Fibroblast of lung (primary cell): ENCODE data around the gene ADCK1. TPM values are rescaled to one million over a fixed set of nuclear protein-coding genes. Genes with fewer than 3 reads are reported as not detected.

Experiments used
- DNase-seq, 2 donors: peaks; one replicate each; pipeline versions ENCODE4 v3.0.0 to v3.0.0-alpha.2; 2010; ENCODE audit warnings: low read depth in 2 of 2
- H2AFZ ChIP-seq: 2 replicates; pipeline ENCODE4 v1.5.1; 2012; ENCODE audit warnings: low read length, control low read depth, inconsistent platforms
- H3K27ac ChIP-seq: 2 replicates; pipeline ENCODE4 v1.5.1; 2011; ENCODE audit warnings: low read length, control low read depth; ENCODE audit not compliant: insufficient read depth
- H3K27me3 ChIP-seq: 2 replicates; pipeline ENCODE4 v1.5.1; 2011; ENCODE audit warnings: mild to moderate bottlenecking, low read length; ENCODE audit not compliant: control insufficient read depth, insufficient read depth
- H3K36me3 ChIP-seq: 2 replicates; pipeline ENCODE4 v1.5.1; 2011; ENCODE audit warnings: low read length; ENCODE audit not compliant: control insufficient read depth, insufficient read depth
- H3K4me1 ChIP-seq: 2 replicates; pipeline ENCODE4 v1.5.1; 2011; ENCODE audit warnings: low read length; ENCODE audit not compliant: control insufficient read depth, insufficient read depth; ENCODE audit errors: extremely low read depth
- H3K4me2 ChIP-seq: 2 replicates; pipeline ENCODE4 v1.5.1; 2011; ENCODE audit warnings: low read length, control low read depth; ENCODE audit not compliant: insufficient read depth; ENCODE audit errors: extremely low read depth
- H3K4me3 ChIP-seq, 4 experiments: fragments of 200-600 bp in 1 of 4; sonication (generic) in 1 of 4; replicated peaks in 1 of 4; 2 replicates each; pipeline ENCODE4 v1.5.1; 2011 to 2016; ENCODE audit warnings: low read length in 4 of 4, low read depth in 3 of 4, mild to moderate bottlenecking in 3 of 4, control low read depth in 2 of 4, inconsistent platforms in 1 of 4, mixed read lengths in 1 of 4; ENCODE audit not compliant: insufficient read depth in 1 of 4; ENCODE audit errors: control extremely low read depth in 1 of 4
- H3K79me2 ChIP-seq: 2 replicates; pipeline ENCODE4 v1.5.1; 2012; ENCODE audit warnings: mild to moderate bottlenecking, low read length, inconsistent platforms; ENCODE audit not compliant: control insufficient read depth, insufficient read depth
- H3K9ac ChIP-seq: 2 replicates; pipeline ENCODE4 v1.5.1; 2011; ENCODE audit warnings: mild to moderate bottlenecking, low read length, control low read depth; ENCODE audit not compliant: insufficient read depth
- H3K9me3 ChIP-seq: 2 replicates; pipeline ENCODE4 v1.5.1; 2012; ENCODE audit warnings: low read depth, low read length; ENCODE audit not compliant: control insufficient read depth, insufficient read depth
- H4K20me1 ChIP-seq: 2 replicates; pipeline ENCODE4 v1.5.1; 2011; ENCODE audit warnings: low read length; ENCODE audit not compliant: control insufficient read depth, insufficient read depth; ENCODE audit errors: extremely low read depth
- CTCF ChIP-seq, 2 donors: IDR thresholded peaks in 1 of 2; conservative IDR thresholded peaks in 1 of 2; 1 replicate in 1 of 2; 2 replicates in 1 of 2; pipeline ENCODE4 v1.5.1; 2011 to 2012; ENCODE audit warnings: low read length in 2 of 2, control low read depth in 1 of 2, inconsistent platforms in 1 of 2, low read depth in 1 of 2, mild to moderate bottlenecking in 1 of 2
- EZH2 ChIP-seq: IDR thresholded peaks from 2 replicates; pipeline ENCODE4 v1.5.1; 2012; ENCODE audit warnings: low read length, control low read depth, mild to moderate bottlenecking; ENCODE audit errors: missing control alignments
- polyA plus RNA-seq, 2 donors: library from polyadenylated mRNA; depleted of rRNA in 1 of 2; stranded (reverse) in 1 of 2; unstranded in 1 of 2; fragments of >200 nt; gene quantifications; 2 replicates each; pipeline ENCODE4 v1.2.1, GENCODE V29; 2011 to 2012; ENCODE audit warnings: missing spikeins in 1 of 2
- total RNA-seq: library from RNA; depleted of rRNA; stranded (reverse); fragments of >200 nt; gene quantifications from 2 replicates; pipeline ENCODE4 v1.2.1, GENCODE V29; 2014

The ADCK1 gene
- total and polyA plus RNA-seq, 2 donors (not counting 1 experiment from before 2014, with no cell fraction given): 4.6 to 4.8 TPM

- H3K36me3 ChIP-seq: no peaks in the 10 kb centered on the region
- H3K27me3 ChIP-seq: no peaks in the 10 kb centered on the region
- no peak for TF ChIP-seq CTCF (conservative IDR thresholded peaks at IDR 0.05 in 1 of 2, IDR thresholded peaks at IDR 0.05 in 1 of 2; ENCODE audit: low read depth in 1 of 2, low read length in 2 of 2)
- no peak for TF ChIP-seq EZH2
- H3K4me2 ChIP-seq: no peak overlapping the region
- H3K9me3 ChIP-seq: no peaks in the 10 kb centered on the region
- no peak overlapping the region for H2AFZ ChIP-seq
- H3K9ac ChIP-seq: no peak overlapping the region
- no peaks in the 10 kb centered on the region for H4K20me1 ChIP-seq
- H3K27ac ChIP-seq: no peak overlapping the region
- H3K4me3 ChIP-seq: no peak overlapping the region
- DNase-seq: no peak
- H3K79me2 ChIP-seq: no peaks in the 10 kb centered on the region
- no peaks in the 10 kb centered on the region for H3K4me1 ChIP-seq
These were observed 91.0 kb downstream of the ADCK1 start for GRCh38 chr14:77890873-77891272.

DNA sequence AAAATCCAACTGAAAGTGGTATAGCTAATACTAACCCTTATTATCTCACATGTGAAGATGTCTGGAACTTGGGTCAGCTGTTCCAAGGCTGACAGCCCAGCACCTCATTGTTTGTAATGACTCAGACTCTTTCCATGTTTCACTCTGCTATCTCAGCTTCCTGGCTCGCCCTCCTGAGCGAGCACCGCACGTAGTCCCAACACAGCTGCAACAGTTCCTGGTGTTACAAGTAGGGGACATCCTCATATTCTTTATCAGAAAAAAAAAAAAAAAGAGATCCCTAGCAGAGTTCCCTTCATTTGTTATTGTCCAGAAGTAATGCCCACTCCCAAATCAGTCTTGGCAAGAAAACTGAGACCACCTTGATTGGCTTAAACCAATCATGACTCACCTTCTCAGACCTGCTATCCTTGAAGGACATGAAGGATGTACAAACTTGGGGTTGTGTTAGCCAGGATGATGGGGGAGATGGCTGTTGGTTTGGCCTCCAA lies 92.5 kb downstream of the ADCK1 start:
- peak in 1 of 2 donors; percentile 72 for DNase-seq
- no peak overlapping the region for H3K9ac ChIP-seq
- no peak for TF ChIP-seq EZH2
- no peak for TF ChIP-seq CTCF (conservative IDR thresholded peaks at IDR 0.05 in 1 of 2, IDR thresholded peaks at IDR 0.05 in 1 of 2; ENCODE audit: low read depth in 1 of 2, low read length in 2 of 2)

DNA sequence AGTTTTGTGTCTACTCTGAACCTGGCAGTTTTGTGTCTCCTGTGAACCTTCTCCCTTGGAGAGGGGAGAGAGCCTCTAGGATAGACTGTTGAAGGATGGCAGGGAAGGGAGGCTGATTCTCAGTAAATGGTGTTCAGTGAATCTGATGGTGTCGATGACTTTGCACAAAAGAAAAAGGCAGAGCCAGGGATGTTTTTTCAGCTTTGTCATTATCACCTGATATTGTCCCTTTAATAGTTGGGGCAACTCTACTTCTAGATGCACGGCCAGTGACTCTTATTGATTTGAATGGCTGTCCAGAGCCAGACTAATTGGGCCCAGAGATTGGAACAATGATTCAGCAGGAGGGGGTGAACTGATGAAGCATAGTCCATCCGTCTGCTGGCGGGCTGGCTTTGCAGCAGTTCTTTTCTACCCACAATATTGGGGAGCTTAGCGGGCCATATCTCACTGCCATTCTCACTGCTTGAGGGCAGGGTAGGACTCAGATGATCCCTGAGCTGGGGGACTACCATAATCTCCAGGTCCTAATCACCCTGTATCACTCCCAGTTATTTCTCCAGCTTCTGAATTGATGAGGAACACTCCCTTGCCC lies 93.1 kb downstream of the ADCK1 start:
- TF ChIP-seq EZH2 (no peak), CTCF (conservative IDR thresholded peaks at IDR 0.05 in 1 of 2, IDR thresholded peaks at IDR 0.05 in 1 of 2; ENCODE audit: low read depth in 1 of 2, low read length in 2 of 2) (no peak)
- no peaks in the 10 kb centered on the region for H3K36me3 ChIP-seq
- H3K79me2 ChIP-seq: no peaks in the 10 kb centered on the region
- no peak overlapping the region for H2AFZ ChIP-seq
- H4K20me1 ChIP-seq: no peaks in the 10 kb centered on the region
- no peaks in the 10 kb centered on the region for H3K4me1 ChIP-seq
- H3K27ac ChIP-seq: no peak overlapping the region
- DNase-seq: no peak
- no peaks in the 10 kb centered on the region for H3K27me3 ChIP-seq
- no peaks in the 10 kb centered on the region for H3K9me3 ChIP-seq
- H3K4me3 ChIP-seq: no peak overlapping the region
- H3K9ac ChIP-seq: no peak overlapping the region
- no peak overlapping the region for H3K4me2 ChIP-seq

More for the DNA sequence above, 92.5 kb downstream of the ADCK1 start:
- Histone ChIP-seq H3K36me3 (no peaks in the 10 kb centered on the region), H3K27me3 (no peaks in the 10 kb centered on the region), H3K4me2 (no peak overlapping the region), H3K4me3 (no peak overlapping the region), H3K4me1 (no peaks in the 10 kb centered on the region), H3K79me2 (no peaks in the 10 kb centered on the region), H3K9me3 (no peaks in the 10 kb centered on the region), H4K20me1 (no peaks in the 10 kb centered on the region), H2AFZ (no peak overlapping the region), H3K27ac (no peak overlapping the region)
